Gastroesophageal sphincter (tissue), 3 donors: ENCODE results near the gene EFHC1.

ENCODE experiments used
- CTCF ChIP-seq, 4 experiments: fragments of 200-600 bp in 2 of 4; fragments of 450-650 bp in 2 of 4; sonication (generic) in 1 of 4; IDR thresholded peaks; one replicate each; pipeline ENCODE4 v1.5.1; 2017 to 2019; ENCODE audit warnings: antibody characterized with exemption in 4 of 4, mild to moderate bottlenecking in 2 of 4, moderate library complexity in 2 of 4
- POLR2A ChIP-seq, 2 donors: fragments of 450-650 bp; IDR thresholded peaks; one replicate each; pipeline ENCODE4 v1.6.1; 2017; ENCODE audit warnings: antibody characterized with exemption in 2 of 2, mild to moderate bottlenecking in 2 of 2, moderate library complexity in 1 of 2

DNA sequence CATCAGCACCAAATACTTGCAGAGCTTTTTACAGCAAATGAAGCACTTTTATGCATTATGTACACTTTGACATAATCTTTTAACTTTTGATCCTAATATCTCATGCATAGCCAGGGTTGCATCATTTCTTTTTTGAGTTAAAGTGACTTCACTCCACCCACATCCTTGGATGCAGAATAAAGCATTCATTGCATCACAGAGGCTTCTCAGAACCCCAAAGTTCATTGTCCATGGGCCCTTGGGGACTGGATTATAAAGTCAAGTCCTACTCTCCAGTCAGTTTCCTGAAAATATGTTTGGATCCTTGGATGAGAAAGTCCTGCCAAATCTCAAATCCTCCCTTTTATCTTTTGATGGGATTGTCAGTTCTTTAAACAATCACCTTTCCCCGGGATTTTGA lies 10.6 kb upstream of the EFHC1 start:
- no peak for TF ChIP-seq POLR2A (IDR thresholded peaks at IDR 0.05)
- no peak for TF ChIP-seq CTCF (IDR thresholded peaks at IDR 0.05)
